Natural killer cell treated with Interleukin-12 subunit alpha and Interleukin-12 subunit beta and Interleukin-15 and Interleukin-18, amount 100 ng/mL, for 72 hours (primary cell): ENCODE results near the gene ADAMTS17. TPM values are rescaled to one million over a fixed set of nuclear protein-coding genes. Genes with fewer than 3 reads are reported as not detected.

Experiments
- ATAC-seq, 2 donors: fragments of 150-1000 bp; cut with Tn5 transposase in 1 of 2; sonication (Bioruptor Pico), chemical (Tn5 transposase) in 1 of 2; 2 replicates each; pipeline ENCODE4 v1.10.0; 2021
- DNase-seq: peaks from one replicate; pipeline ENCODE4 v3.0.0; 2022; ENCODE audit warnings: low spot score
- H3K27ac Mint-ChIP-seq, 2 donors: 1 replicate in 1 of 2; 2 replicates in 1 of 2; pipeline ENCODE4 v1.8.0; 2022; ENCODE audit warnings: mixed read lengths in 2 of 2, mild to moderate bottlenecking in 1 of 2, moderate library complexity in 1 of 2
- H3K27me3 Mint-ChIP-seq, 2 donors: 1 replicate in 1 of 2; 2 replicates in 1 of 2; pipeline ENCODE4 v1.8.0; 2022; ENCODE audit warnings: mixed read lengths in 2 of 2
- H3K36me3 Mint-ChIP-seq: one replicate; pipeline ENCODE4 v1.8.0; 2022; ENCODE audit warnings: mixed read lengths
- H3K4me1 Mint-ChIP-seq, 2 donors: 1 replicate in 1 of 2; 2 replicates in 1 of 2; pipeline ENCODE4 v1.8.0; 2022; ENCODE audit warnings: low read depth in 2 of 2, mixed read lengths in 2 of 2, mild to moderate bottlenecking in 1 of 2
- H3K4me3 Mint-ChIP-seq: one replicate; pipeline ENCODE4 v1.8.0; 2022; ENCODE audit warnings: mixed read lengths
- H3K9me3 Mint-ChIP-seq: 2 replicates; pipeline ENCODE4 v1.8.0; 2022; ENCODE audit warnings: mixed read lengths
- total RNA-seq, 2 donors: library from RNA; stranded (reverse); gene quantifications; one replicate each; pipeline ENCODE4 v1.2.3, GENCODE V29; 2022

The ADAMTS17 gene
- total RNA-seq, 2 donors from 2014 or later = 0.31 to 0.59 TPM

DNA sequence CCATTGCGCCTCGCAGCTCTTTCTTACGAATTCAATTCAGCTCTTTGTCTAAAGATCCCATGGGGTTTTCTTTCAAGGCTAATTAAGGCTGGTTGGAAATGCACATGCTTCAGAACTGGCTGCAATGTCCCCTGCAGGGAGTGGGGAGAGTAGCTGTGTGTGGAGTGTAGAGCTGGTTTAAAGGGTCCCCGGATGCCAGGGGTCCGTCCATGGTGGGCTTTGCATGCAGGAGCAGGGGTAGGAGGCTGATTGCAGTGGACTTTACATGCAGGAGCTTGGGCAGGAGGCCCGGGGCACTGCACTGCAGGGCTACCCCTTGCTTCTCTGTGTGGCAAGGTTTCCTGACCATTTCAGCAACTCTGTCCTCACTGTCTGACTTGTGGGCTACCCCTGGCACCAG is 346.9 kb downstream of the ADAMTS17 start:
- Mint-ChIP-seq H3K27ac (no peak overlapping the region), H3K27me3 (peaks cover 6 to 9% of the 10 kb centered on the region in 2 donors), H3K9me3 (no peaks in the 10 kb centered on the region), H3K4me3 (no peak overlapping the region), H3K4me1 (no peaks in the 10 kb centered on the region), H3K36me3 (no peaks in the 10 kb centered on the region)
- ATAC-seq = peak in 1 of 2 donors; percentile 50
- DNase-seq = no peak

DNA sequence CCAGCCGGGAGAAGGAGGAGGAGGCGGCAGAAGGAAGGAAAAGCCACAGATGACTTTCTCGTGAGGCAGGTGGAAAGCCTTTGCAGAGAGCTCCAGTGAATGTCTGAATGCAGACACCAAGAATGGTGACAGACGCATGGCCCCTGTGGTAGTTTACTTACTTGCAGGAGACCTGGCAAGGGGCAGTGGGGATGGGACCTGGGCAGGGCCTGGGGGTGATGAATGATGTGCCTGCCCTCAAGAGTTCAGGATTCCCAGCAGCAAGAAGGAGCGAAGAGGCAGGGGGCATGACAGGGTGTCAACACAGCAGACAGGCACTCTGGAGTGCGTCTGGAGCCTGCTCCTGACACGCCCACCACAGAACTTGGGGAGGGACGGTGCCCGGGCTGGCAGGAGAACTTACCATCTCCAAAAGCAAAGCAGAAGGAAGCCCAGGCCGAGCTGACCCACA is 348.1 kb downstream of the ADAMTS17 start:
- H3K36me3 Mint-ChIP-seq = no peaks in the 10 kb centered on the region
- peaks cover 4 to 6% of the 10 kb centered on the region in 2 donors for H3K27me3 Mint-ChIP-seq
- DNase-seq (no peak), ATAC-seq (no peak)
- no peaks in the 10 kb centered on the region for H3K9me3 Mint-ChIP-seq
- no peaks in the 10 kb centered on the region for H3K4me1 Mint-ChIP-seq
- no peak overlapping the region for H3K4me3 Mint-ChIP-seq
- no peak overlapping the region for H3K27ac Mint-ChIP-seq

DNA sequence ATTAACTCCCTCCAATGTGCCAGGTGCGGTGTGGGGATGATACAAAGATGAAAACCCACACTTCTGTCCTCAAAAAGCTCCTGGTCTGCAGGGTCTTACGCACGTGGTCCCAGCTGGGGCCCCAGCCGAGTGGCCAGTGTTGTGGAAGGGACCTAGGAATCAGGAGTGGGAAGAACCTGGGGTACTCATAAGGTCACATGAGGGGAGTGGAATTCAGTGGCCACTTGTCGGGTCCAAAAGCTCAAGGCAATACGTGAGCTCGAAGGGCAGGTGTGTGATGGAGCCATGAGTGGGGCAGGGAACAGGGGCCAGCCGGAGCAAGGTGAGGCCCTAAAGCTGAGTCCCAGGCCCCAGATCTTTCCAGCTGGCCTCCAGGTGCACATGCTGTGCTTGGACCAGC is 348.5 kb downstream of the ADAMTS17 start:
- Mint-ChIP-seq H3K4me1 (no peaks in the 10 kb centered on the region), H3K9me3 (no peaks in the 10 kb centered on the region), H3K27me3 (peaks cover 4 to 6% of the 10 kb centered on the region in 2 donors), H3K27ac (no peak overlapping the region), H3K4me3 (no peak overlapping the region), H3K36me3 (no peaks in the 10 kb centered on the region)
- DNase-seq (no peak), ATAC-seq (no peak)

DNA sequence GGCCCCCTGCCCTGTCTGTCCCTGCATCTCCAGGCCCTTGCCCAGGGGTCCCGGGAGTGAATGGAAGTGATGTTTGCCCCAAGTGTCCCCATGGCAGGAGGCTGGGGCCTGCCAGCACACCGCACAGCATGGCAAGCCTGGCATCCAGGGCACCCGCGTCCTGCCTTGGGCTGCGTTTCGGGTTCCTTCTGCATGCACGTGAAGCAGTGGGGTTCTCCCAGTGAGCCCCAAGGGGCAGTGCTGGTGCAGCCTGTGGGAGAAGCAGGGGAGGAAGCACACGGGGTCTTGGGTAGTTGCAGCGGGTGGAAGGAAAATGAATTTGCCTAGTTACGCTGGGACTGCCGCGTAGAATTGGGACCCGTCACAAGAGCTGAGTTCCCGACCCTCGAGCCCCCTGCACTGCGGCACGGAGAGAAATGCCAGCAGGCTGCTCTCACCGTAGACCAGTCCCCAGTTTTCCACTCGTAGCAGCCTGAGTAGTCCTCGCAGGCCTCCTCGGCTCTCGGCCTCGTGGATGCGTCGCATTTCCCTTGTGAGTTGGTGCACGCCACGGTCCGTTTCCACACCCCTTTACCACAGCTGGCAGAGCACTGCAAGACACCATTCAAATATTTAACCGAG is 349.1 kb downstream of the ADAMTS17 start:
- Mint-ChIP-seq H3K4me1 (no peaks in the 10 kb centered on the region), H3K36me3 (no peaks in the 10 kb centered on the region)
- no peak for DNase-seq

DNA sequence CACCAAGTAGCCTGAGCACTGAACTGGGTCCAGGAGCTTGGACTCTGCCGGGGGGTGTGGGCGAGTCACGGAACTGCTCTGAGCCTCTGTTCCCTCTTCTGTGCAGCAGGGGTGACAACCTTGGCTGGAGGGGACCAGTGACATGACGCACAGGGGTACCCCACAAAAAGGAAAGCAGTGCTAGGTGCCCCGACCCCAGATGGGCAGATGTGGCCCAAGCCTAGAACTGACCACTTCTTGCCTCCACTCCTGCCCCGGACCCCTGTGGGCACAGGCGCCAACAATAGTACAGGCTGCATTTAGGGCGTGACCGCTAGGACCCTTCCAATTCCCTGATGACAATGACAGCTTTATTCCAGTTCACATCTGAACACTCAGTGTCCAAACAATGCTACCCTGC is 352.7 kb downstream of the ADAMTS17 start:
- no peak for DNase-seq

More for the DNA sequence above, 349.1 kb downstream of the ADAMTS17 start:
- Mint-ChIP-seq H3K27ac (no peak overlapping the region), H3K27me3 (peaks cover 4 to 6% of the 10 kb centered on the region in 2 donors), H3K9me3 (no peaks in the 10 kb centered on the region), H3K4me3 (no peak overlapping the region)
- no peak for ATAC-seq

DNA sequence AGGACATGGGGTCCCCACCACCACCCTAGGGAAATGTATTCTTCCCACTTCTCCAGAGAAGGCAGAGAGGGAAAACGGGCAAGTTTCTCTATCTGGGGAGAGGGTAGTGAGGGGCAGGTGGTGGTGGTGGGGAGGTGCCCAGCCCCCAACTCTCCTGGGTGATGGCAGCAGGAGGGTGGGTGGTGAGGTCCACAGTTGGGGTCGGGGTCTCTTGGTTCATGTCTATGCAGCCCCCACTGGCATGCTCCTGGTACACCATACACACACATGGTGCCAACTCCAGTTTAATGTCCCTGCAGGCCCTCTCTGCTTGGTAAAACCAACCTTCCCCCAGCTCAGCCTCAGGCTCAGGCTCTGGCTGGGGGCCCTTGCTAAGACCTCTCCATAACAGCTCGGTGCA is 354.1 kb downstream of the ADAMTS17 start:
- Mint-ChIP-seq H3K9me3 (no peaks in the 10 kb centered on the region), H3K4me1 (no peaks in the 10 kb centered on the region), H3K36me3 (no peaks in the 10 kb centered on the region), H3K4me3 (no peak overlapping the region), H3K27me3 (peaks cover 0 to 6% of the 10 kb centered on the region in 2 donors), H3K27ac (no peak overlapping the region)
- ATAC-seq = no peak
- DNase-seq = no peak

More for the DNA sequence above, 352.7 kb downstream of the ADAMTS17 start:
- no peaks in the 10 kb centered on the region for H3K36me3 Mint-ChIP-seq
- no peaks in the 10 kb centered on the region for H3K9me3 Mint-ChIP-seq
- H3K27ac Mint-ChIP-seq = no peak overlapping the region
- H3K4me3 Mint-ChIP-seq = no peak overlapping the region
- no peaks in the 10 kb centered on the region for H3K4me1 Mint-ChIP-seq
- peak in 1 of 2 donors; percentile 25 for ATAC-seq
- peaks cover 0 to 10% of the 10 kb centered on the region in 2 donors for H3K27me3 Mint-ChIP-seq

DNA sequence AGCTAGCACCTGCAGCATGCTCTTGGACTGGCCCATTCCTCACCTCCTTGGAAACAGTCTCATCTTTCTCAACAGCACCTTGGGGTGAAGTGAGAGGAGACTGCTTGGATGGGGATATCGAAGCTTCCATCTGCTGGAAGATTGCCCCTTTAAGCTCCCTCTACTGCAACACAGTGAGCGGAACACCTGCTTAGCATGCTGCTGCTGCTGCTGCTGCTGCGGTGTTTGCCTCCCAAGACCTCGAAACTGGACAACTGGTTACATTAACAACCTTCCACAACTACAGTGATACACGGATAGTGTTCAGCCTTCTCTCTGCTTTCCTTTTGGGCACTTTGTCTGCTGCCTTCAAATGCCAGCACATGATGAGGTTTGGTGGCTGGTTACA is 354.7 kb downstream of the ADAMTS17 start:
- Mint-ChIP-seq H3K9me3 (no peaks in the 10 kb centered on the region), H3K27ac (no peak overlapping the region), H3K27me3 (peaks cover 0 to 6% of the 10 kb centered on the region in 2 donors), H3K4me1 (no peaks in the 10 kb centered on the region), H3K36me3 (no peaks in the 10 kb centered on the region), H3K4me3 (no peak overlapping the region)
- DNase-seq (peak; percentile 47), ATAC-seq (no peak)

DNA sequence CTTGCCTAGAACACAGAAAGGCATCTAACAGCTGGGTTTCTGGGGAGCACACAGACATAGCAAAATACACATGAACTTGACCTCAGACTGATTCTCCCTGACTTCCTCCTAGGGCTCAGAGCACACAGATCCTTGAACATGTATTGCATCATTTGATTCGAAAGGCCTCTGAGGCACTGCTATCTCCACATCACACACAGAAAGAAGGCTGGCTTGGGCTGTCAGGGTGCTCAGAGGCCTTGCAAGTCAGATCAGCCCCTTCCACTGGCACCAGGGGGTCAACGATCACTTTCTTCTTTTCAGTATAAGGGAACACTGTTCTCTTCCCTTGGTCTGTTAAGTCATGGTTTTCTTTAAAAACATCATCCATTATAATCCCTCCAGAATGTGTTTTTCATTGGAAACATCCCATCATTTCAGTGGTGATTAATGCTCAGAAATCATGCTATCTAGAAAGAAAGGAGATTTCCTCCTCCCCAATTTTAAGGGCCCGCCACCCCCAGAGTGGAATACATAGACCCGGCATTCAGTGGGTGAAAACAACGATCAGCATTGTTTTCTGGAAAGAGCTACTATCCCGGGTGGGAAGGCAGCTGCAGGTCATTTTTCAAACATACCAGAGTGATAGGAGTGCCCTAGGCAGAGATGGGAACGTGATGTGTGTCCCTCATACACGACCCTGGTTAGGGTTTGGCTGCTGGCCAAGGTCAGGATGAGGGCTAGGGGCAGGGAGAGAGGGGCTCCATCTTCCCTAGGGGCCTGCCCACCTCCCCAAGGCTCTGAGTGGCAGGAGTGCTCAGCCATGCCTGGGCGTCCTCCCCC is 355.3 kb downstream of the ADAMTS17 start:
- Mint-ChIP-seq H3K4me1 (no peaks in the 10 kb centered on the region), H3K9me3 (no peaks in the 10 kb centered on the region), H3K27ac (no peak overlapping the region), H3K4me3 (no peak overlapping the region), H3K27me3 (peaks cover 0 to 6% of the 10 kb centered on the region in 2 donors), H3K36me3 (no peaks in the 10 kb centered on the region)
- peak; percentile 18 for DNase-seq
- ATAC-seq = peak in 1 of 2 donors; percentile 8

DNA sequence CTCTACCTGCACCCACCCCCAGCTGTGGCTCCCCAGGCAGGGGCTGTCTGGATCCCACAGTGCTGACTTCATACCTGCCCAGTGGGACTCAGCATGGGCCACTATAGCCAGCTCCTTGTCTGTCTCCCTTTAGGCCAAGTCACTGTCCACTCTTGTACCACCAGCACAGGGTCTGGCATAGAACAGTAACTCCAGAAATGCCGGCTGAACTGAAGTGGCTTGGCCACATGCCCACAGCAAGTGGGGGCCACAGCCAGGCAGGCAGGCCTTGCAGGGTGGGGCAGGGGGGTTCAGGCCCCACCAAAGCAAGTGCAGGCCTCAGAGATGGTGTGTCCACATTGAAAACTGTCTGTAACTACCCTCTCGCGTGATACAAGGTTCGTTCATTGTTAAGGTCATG is 355.9 kb downstream of the ADAMTS17 start:
- Mint-ChIP-seq H3K4me1 (no peaks in the 10 kb centered on the region), H3K36me3 (no peaks in the 10 kb centered on the region), H3K9me3 (no peaks in the 10 kb centered on the region), H3K4me3 (no peak overlapping the region), H3K27ac (no peak overlapping the region), H3K27me3 (peaks cover 0 to 7% of the 10 kb centered on the region in 2 donors)
- ATAC-seq (no peak), DNase-seq (peak; percentile 35)

DNA sequence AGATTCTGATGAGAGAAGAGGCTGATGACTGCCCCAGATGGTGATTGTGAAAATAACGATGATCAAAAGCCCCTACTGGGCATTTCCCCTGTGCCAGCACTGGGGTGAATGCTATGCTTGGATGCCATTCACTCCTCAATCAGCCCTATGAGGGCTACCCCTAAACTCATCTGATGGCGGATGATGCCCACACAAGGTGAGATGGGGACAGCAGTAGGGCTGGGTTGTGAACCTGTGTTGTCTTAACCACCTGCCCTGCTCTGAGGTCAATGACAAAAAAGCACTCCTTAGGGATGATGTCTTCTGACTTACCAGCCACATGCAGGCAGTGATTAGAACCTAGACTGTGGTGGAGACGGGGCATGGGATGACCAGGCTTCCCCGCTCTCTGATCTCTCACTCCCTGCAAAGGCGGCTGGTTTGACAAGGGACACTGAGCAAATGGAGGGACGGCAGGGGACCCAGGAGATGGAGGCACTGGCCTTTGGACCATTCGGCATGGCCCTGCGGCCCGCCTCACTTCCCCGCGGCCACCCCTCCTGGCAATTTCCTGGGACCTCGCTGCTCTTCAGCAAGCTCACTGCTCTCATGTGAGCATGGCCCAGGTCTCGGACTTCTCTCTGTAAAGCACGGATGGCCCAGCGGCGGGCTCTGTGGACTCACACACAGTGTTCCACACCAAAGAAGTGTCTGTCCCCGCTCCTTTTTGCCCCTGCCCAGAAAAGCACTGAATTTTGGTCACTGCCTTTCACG is 357.1 kb downstream of the ADAMTS17 start:
- no peaks in the 10 kb centered on the region for H3K9me3 Mint-ChIP-seq
- DNase-seq (peak; percentile 58), ATAC-seq (no peak)
- no peaks in the 10 kb centered on the region for H3K36me3 Mint-ChIP-seq
- H3K27ac Mint-ChIP-seq = no peak overlapping the region
- H3K4me1 Mint-ChIP-seq = no peaks in the 10 kb centered on the region
- no peak overlapping the region for H3K4me3 Mint-ChIP-seq
- peaks cover 0 to 14% of the 10 kb centered on the region in 2 donors for H3K27me3 Mint-ChIP-seq

DNA sequence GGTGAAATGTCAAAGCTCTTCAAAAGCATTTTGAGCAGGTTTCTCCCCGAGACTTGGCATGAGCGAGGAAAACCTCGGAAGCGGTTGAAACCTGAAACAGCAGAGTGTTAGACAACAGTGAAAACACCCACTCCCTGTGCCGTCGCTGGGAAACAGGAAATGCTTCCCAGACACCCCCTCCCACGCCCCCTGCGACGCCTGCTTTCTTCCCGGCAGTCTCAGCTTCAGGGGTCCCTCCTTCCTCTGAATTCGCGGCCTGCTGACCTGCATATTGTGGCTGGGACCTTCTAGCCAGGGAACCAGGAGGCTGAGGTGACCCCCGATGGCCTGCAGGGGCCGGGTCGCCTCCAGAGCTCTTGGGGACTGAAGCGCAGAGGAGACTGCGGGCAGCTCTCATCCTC is 357.9 kb downstream of the ADAMTS17 start:
- ATAC-seq = no peak
- peaks cover 0 to 14% of the 10 kb centered on the region in 2 donors for H3K27me3 Mint-ChIP-seq
- H3K27ac Mint-ChIP-seq = no peak overlapping the region
- H3K4me3 Mint-ChIP-seq = no peak overlapping the region
- H3K36me3 Mint-ChIP-seq = no peaks in the 10 kb centered on the region
- DNase-seq = peak; percentile 56
- H3K4me1 Mint-ChIP-seq = no peaks in the 10 kb centered on the region
- no peaks in the 10 kb centered on the region for H3K9me3 Mint-ChIP-seq

DNA sequence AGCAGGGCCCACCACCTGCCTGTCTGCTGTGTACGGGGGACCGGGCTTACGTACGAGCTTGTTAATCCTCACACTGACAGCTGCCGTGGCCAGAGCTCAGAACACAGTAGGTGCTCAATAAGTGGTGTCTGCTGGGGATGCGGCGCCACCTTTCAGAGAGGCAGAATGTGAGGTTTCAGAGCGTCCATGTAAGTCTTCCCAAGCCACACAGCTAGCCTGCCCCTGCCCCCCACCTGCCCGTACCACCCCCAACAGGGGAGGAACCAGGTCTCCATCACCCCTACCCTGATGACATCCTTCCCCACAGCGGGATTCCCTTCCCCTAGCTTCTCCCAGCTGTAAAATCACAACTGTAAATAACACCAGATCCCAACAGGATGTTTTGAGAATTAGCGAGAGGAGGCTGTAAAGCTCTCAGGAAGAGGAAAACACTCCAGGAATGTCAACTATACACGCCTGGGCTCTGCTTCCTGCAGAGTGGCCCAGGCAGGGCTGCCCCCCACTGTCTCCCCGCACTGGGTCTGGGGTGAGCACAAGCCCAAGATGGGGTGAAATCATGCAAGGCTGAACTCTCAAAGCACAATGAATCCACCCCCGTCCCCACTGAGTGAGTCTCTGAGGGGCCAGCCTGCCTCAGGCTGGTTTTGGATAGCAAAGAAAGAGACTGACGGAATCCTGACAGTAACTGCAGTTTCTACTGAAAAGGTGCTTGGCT is 358.4 kb downstream of the ADAMTS17 start:
- ATAC-seq (no peak), DNase-seq (peak; percentile 56)
- H3K27me3 Mint-ChIP-seq = peaks cover 0 to 14% of the 10 kb centered on the region in 2 donors
- H3K4me3 Mint-ChIP-seq = no peak overlapping the region
- no peaks in the 10 kb centered on the region for H3K9me3 Mint-ChIP-seq
- no peaks in the 10 kb centered on the region for H3K36me3 Mint-ChIP-seq
- H3K27ac Mint-ChIP-seq = no peak overlapping the region
- H3K4me1 Mint-ChIP-seq = no peaks in the 10 kb centered on the region

DNA sequence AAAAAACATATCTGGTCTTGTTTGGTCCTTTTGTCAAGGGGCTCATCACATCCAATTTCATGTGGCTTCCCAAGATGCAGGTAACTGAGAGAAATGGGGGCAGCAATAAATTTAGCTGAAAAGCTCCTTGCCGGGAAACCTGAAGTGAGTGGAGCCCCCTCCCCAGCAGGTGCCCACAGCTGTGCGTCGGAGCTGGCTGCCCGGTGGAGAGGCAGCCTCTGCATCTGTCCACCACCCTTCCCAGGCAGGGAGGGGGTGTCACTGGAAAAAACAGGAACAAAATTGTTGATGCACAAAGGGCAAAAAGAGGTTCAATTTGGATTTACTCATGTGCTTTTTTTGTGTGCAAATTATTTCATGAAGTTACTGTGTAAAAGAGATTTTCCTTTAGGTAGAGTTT is 359.1 kb downstream of the ADAMTS17 start:
- H3K27me3 Mint-ChIP-seq = peaks cover 0 to 14% of the 10 kb centered on the region in 2 donors
- no peak overlapping the region for H3K4me3 Mint-ChIP-seq
- no peaks in the 10 kb centered on the region for H3K4me1 Mint-ChIP-seq
- no peaks in the 10 kb centered on the region for H3K9me3 Mint-ChIP-seq
- H3K36me3 Mint-ChIP-seq = no peaks in the 10 kb centered on the region
- no peak for ATAC-seq
- H3K27ac Mint-ChIP-seq = no peak overlapping the region
- peak; percentile 28 for DNase-seq
